WERI-Rb-1 (cell line): Measurements from ENCODE around the gene C16orf87.

Experiments used
- DNase-seq: peaks from one replicate; pipeline ENCODE4 v3.0.0-alpha.2; 2020
- H3K27ac ChIP-seq: fragments of 250-450 bp; sonication (Bioruptor Pico); 2 replicates; pipeline ENCODE4 v1.5.1; 2020; ENCODE audit warnings: mild to moderate bottlenecking, moderate library complexity
- H3K27me3 ChIP-seq: fragments of 250-450 bp; sonication (Bioruptor Pico); 2 replicates; pipeline ENCODE4 v1.5.1; 2021; ENCODE audit warnings: mild to moderate bottlenecking, low read depth, moderate library complexity; ENCODE audit not compliant: insufficient read depth, severe bottlenecking
- H3K36me3 ChIP-seq: fragments of 250-450 bp; sonication (Bioruptor Pico); 2 replicates; pipeline ENCODE4 v1.5.1; 2020; ENCODE audit warnings: mild to moderate bottlenecking, moderate library complexity
- H3K4me3 ChIP-seq: 2 replicates; pipeline ENCODE4 v1.5.1; 2011; ENCODE audit warnings: low read depth, mild to moderate bottlenecking, control low read depth, low read length
- H3K9me3 ChIP-seq: fragments of 250-450 bp; sonication (Bioruptor Pico); 2 replicates; pipeline ENCODE4 v1.5.1; 2021; ENCODE audit warnings: mild to moderate bottlenecking, moderate library complexity; ENCODE audit not compliant: severe bottlenecking
- TF ChIP-seq, protein P1 (sequence below): IDR thresholded peaks from 2 replicates; pipeline ENCODE4 v1.5.1; 2011; ENCODE audit warnings: low read depth, mild to moderate bottlenecking, control low read depth, inconsistent platforms, low read length

The C16orf87 gene

GRCh38 chr16:46854846-46855245 lies 23.9 kb upstream of the C16orf87 start:
- no peak overlapping the region for H3K4me3 ChIP-seq
- no peaks in the 10 kb centered on the region for H3K27me3 ChIP-seq
- DNase-seq: no peak
- H3K36me3 ChIP-seq: no peaks in the 10 kb centered on the region
- TF ChIP-seq, protein P1, sequence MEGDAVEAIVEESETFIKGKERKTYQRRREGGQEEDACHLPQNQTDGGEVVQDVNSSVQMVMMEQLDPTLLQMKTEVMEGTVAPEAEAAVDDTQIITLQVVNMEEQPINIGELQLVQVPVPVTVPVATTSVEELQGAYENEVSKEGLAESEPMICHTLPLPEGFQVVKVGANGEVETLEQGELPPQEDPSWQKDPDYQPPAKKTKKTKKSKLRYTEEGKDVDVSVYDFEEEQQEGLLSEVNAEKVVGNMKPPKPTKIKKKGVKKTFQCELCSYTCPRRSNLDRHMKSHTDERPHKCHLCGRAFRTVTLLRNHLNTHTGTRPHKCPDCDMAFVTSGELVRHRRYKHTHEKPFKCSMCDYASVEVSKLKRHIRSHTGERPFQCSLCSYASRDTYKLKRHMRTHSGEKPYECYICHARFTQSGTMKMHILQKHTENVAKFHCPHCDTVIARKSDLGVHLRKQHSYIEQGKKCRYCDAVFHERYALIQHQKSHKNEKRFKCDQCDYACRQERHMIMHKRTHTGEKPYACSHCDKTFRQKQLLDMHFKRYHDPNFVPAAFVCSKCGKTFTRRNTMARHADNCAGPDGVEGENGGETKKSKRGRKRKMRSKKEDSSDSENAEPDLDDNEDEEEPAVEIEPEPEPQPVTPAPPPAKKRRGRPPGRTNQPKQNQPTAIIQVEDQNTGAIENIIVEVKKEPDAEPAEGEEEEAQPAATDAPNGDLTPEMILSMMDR: no peak
- no peak overlapping the region for H3K27ac ChIP-seq
- no peaks in the 10 kb centered on the region for H3K9me3 ChIP-seq

DNA sequence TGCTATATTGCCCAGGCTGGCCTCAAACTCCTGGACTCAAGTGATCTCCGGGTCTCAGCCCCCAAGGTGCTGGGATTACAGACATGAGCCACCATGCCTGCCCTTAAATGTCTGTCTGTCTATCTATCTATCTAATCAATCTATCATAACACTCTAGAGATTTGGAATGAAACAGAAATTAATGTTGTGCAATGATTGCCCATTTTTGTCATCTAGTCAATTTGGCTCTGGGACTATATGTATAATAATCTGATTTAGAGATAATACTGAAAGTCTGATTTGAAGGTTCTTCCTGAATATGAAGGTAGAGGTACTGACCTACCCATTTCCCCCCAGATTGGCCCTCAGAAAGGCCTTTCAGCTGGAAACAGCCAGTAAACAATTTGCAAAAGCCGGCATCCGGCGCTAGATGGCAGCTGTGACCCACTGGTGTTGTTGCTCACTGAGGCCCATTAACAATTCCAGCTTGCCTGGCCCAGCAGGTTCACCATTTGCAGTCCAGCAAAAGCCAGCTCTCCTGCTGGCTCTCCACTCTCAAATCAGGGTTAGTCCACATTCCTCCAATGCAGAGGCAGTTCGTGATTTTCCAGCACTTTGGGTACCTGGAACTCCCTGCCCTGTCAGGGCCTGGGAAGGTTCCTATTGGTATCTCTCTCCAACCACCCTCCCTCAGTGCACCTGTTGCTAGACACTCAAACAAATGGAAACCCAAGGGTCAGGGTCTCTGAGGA lies 22.9 kb upstream of the C16orf87 start:
- H3K36me3 ChIP-seq: no peaks in the 10 kb centered on the region
- H3K27ac ChIP-seq: no peak overlapping the region
- H3K9me3 ChIP-seq: no peaks in the 10 kb centered on the region
- H3K4me3 ChIP-seq: no peak overlapping the region
- no peaks in the 10 kb centered on the region for H3K27me3 ChIP-seq
- DNase-seq: peak; percentile 76
- TF ChIP-seq, protein P1: peak; percentile 87

DNA sequence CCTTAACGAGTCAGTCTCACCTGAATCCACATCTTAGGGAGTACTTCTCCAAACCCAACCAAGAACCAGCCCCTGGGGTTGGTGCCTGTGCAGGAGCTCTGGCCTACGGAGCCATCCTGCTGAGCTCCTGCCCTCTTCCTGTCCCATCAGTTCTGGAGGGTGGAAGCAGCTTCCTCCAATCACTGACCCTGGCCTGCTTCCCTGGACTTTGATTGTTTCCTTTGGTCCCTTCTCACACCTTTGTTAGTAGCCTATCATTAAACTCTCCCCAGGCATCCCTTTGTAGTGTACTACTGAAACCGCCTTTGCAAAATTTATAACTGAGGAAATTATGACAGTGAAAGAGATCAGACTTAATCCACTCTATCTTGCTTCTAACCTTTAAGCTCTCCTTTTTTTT lies 21.1 kb upstream of the C16orf87 start:
- Histone ChIP-seq H3K27me3 (no peaks in the 10 kb centered on the region), H3K36me3 (no peaks in the 10 kb centered on the region), H3K27ac (no peak overlapping the region), H3K4me3 (no peak overlapping the region), H3K9me3 (no peaks in the 10 kb centered on the region)
- no peak for DNase-seq
- TF ChIP-seq, protein P1: no peak

DNA sequence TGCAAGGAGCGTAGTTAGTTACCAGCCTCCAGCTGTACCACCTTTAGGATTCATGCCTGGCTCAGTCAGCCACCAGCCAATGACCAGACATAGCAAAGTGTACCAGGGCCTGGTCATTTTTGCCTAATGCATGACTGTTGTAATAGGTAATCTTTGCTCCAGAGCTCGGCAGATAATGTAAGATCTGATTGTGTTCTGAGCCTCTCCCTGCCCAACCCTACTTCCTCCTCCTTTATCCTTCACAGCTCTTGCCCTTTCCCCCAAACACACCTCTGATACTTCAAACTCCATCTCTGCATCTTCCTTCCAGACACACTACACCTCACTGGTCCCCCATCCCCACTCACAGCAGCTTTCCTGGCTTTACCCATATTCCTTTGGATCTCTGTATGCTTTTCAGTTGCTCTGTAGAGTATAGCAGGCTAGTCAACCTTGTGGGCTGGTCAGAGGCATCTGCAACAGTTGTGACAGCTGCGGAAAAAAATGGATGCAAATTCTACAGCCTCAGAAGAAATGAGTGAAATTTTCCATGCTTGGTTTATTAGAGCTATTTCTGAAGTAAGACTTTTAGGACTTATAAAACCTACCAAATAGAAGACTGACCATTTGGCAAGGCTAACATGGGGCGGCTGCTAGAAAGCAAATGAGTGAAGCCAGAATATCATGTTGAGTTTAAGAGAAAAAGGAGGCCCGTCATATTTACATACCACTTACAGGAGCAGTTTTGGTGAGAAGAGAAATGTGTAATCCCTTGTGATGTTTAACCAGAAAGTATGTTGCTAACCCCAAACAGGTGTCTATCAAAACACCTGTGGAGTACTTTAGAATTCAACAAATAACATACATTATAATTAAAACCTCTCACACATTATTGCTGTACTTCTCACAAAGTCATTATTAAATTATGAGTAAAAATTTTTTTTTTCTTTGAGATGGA lies 19.9 kb upstream of the C16orf87 start:
- TF ChIP-seq, protein P1: no peak
- Histone ChIP-seq H3K4me3 (no peak overlapping the region), H3K36me3 (no peaks in the 10 kb centered on the region), H3K9me3 (no peaks in the 10 kb centered on the region), H3K27ac (no peak overlapping the region), H3K27me3 (no peaks in the 10 kb centered on the region)
- DNase-seq: no peak

DNA sequence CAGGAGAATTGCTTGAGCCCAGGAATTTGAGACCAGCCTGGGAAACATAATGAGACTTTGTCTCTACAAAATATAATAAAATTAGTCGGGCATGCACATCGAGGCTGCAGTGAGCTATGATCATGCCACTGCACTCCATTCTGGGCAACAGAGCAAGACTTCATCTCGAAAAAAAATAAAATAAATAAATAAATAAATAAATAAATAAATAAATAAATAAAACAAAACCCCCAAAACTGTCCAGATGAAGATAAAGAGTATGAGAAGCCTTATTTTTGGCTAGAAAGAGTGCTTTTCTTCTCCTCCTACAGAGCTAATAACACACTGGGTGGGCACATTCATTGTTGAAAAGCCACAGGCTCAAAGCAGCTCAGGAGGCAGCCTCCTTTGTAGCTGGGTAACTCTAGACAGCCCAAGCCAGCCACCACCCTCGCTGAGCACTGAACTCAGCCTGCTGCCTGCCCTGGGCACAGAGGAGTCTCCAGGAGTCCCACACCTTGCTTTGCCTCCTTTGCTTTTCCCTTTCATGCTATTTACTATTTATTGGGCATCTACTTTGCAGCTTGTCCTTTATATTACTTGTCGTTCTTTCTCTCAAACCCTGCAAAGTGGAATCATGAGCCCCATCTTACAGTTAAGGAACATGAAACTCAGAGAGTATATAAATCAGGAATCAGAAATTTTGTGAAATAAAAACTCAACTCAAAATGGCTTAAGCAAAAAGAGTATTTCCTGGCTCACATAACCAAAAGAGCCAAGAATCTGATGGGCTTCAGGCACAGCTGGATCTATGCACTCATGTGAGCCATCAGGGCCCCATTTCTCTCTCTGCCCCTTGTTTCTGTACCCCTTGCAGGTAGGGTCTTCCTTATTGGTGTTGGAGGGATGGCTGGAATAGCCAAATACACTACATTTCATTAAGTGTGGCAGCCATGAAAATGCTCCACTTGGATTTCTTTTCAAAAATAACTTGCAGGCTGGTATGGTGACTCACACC lies 18.1 kb upstream of the C16orf87 start:
- TF ChIP-seq, protein P1: no peak
- Histone ChIP-seq H3K4me3 (no peak overlapping the region), H3K9me3 (no peaks in the 10 kb centered on the region), H3K27ac (no peak overlapping the region), H3K27me3 (no peaks in the 10 kb centered on the region), H3K36me3 (no peaks in the 10 kb centered on the region)
- DNase-seq: no peak
